Measurements from ENCODE around the gene VPS45.

VPS45 gene

DNA sequence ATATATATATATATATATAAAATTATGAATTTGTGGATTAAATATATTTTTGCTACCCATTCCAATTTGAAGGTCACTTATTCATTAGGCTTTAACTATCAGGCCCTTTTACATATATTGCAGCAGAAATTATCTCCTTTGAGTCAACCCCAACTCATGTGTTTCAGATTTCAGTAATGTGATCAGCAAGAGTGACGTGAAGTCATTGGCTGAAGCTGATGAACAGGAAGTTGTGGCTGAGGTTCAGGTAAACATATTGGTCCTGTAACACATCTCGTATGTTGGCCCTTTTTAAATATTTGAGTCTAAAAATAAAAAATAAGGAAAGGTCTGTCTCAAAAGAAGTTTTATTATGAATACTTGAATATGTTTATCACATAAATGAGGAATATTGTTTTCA lies 8.5 kb downstream of the VPS45 start:
- no peak overlapping the region for H3K4me3 ChIP-seq (ENCODE audit: low read length)
- H3K4me2 ChIP-seq (ENCODE audit: low read length): no peak overlapping the region
- no peaks in the 10 kb centered on the region for H3K9me3 ChIP-seq (replicated peaks; ENCODE audit: low read length)
- no peaks in the 10 kb centered on the region for H3K27me3 ChIP-seq (ENCODE audit: control insufficient read depth, insufficient read depth, low read length)
- peaks cover 50% of the 10 kb centered on the region for H3K36me3 ChIP-seq (ENCODE audit: insufficient read depth, low read length)
- H3K9ac ChIP-seq (ENCODE audit: low read depth, low read length): no peak overlapping the region
- no peaks in the 10 kb centered on the region for H3K4me1 ChIP-seq (ENCODE audit: control insufficient read depth, insufficient read depth, low read length)

DNA sequence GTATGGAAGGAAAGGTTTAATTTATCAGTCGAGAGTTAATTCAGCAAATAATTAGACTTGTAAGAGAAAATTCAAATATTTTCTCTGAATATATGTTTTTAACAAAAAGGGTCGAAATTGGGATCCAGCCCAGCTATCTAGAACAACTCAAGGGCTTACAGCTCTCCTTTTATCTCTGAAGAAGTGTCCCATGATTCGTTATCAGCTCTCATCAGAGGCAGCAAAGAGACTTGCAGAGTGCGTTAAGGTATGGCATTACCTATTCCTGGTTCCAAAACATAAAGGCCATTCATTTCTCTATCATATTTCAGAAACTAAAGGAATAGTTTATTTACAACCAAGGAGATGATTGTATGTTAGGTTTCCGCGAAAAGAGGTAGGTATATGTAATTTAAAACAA lies 9.4 kb downstream of the VPS45 start:
- Histone ChIP-seq H3K27me3 (ENCODE audit: control insufficient read depth, insufficient read depth, low read length) (no peaks in the 10 kb centered on the region), H3K36me3 (ENCODE audit: insufficient read depth, low read length) (peaks cover 58% of the 10 kb centered on the region)

DNA sequence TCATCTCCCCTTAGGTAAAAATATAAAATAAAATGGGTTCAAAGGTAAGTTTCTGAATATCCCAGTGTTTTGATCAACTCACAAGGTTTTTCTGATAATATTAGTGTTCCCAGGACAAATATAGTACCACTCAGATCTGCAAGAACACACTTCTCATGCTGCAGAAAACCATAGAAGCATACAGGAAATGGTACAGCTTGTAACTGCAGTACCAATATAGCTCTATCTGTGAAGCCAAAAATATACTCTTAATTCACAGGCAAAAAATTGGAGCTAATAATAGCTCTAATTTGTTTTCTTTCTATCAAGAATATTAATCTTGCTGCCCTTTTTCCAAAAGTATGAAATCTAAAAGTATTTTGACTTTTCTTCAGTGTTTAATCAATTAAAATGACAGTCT lies 13.2 kb downstream of the VPS45 start:
- Histone ChIP-seq H3K4me2 (ENCODE audit: low read length) (no peak overlapping the region), H3K36me3 (ENCODE audit: insufficient read depth, low read length) (peaks cover 57% of the 10 kb centered on the region), H3K9me3 (replicated peaks; ENCODE audit: low read length) (no peaks in the 10 kb centered on the region), H3K4me1 (ENCODE audit: control insufficient read depth, insufficient read depth, low read length) (peaks cover 8% of the 10 kb centered on the region), H3K4me3 (ENCODE audit: low read length) (no peak overlapping the region), H3K27me3 (ENCODE audit: control insufficient read depth, insufficient read depth, low read length) (no peaks in the 10 kb centered on the region), H3K9ac (ENCODE audit: low read depth, low read length) (no peak overlapping the region)

More for the DNA sequence above, 9.4 kb downstream of the VPS45 start:
- H3K9me3 ChIP-seq (replicated peaks; ENCODE audit: low read length): no peaks in the 10 kb centered on the region
- no peak overlapping the region for H3K4me2 ChIP-seq (ENCODE audit: low read length)
- no peaks in the 10 kb centered on the region for H3K4me1 ChIP-seq (ENCODE audit: control insufficient read depth, insufficient read depth, low read length)
- H3K4me3 ChIP-seq (ENCODE audit: low read length): no peak overlapping the region
- H3K9ac ChIP-seq (ENCODE audit: low read depth, low read length): no peak overlapping the region

DNA sequence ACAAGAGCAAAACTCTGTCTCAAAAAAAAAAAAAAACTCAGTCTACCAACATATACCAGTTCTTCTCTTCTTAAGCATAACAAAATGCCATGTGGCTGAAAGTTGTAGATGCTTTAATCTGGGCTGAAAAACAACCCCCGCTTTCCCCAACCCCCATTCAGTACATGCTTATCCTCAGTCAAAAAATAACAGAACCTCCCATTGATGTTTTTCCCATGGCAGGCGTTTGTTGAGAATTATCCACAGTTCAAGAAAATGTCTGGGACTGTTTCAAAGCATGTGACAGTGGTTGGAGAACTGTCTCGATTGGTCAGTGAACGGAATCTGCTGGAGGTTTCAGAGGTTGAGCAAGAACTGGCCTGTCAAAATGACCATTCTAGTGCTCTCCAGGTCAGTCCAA lies 14.9 kb downstream of the VPS45 start:
- Histone ChIP-seq H3K4me2 (ENCODE audit: low read length) (no peak overlapping the region), H3K4me1 (ENCODE audit: control insufficient read depth, insufficient read depth, low read length) (peaks cover 8% of the 10 kb centered on the region), H3K9me3 (replicated peaks; ENCODE audit: low read length) (no peaks in the 10 kb centered on the region), H3K9ac (ENCODE audit: low read depth, low read length) (no peak overlapping the region), H3K36me3 (ENCODE audit: insufficient read depth, low read length) (peaks cover 52% of the 10 kb centered on the region), H3K27me3 (ENCODE audit: control insufficient read depth, insufficient read depth, low read length) (no peaks in the 10 kb centered on the region), H3K4me3 (ENCODE audit: low read length) (no peak overlapping the region)

DNA sequence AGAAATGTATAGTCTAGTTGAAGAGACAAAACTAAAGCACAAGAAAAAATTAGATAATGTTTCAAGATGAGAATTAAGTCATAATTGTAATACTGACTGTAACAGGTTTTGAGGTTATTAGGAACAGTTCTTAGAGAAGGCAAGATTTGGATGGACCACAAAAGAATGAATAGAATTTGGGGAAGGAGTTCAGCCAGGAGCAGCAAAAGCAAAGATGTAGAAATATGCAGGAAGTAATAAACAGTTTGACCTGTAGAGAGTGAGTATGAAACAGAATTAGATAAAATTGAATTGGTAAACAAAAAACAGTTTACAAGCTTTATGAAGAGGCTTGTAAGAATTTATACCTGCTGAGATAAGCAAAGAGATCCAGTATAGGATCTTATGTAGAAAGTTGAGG lies 16.3 kb downstream of the VPS45 start:
- H3K9ac ChIP-seq (ENCODE audit: low read depth, low read length): peak overlapping the region; percentile 18
- peaks cover 45% of the 10 kb centered on the region for H3K36me3 ChIP-seq (ENCODE audit: insufficient read depth, low read length)
- no peaks in the 10 kb centered on the region for H3K9me3 ChIP-seq (replicated peaks; ENCODE audit: low read length)
- H3K4me1 ChIP-seq (ENCODE audit: control insufficient read depth, insufficient read depth, low read length): peaks cover 8% of the 10 kb centered on the region
- no peaks in the 10 kb centered on the region for H3K27me3 ChIP-seq (ENCODE audit: control insufficient read depth, insufficient read depth, low read length)
- H3K4me3 ChIP-seq (ENCODE audit: low read length): no peak overlapping the region
- H3K4me2 ChIP-seq (ENCODE audit: low read length): no peak overlapping the region

DNA sequence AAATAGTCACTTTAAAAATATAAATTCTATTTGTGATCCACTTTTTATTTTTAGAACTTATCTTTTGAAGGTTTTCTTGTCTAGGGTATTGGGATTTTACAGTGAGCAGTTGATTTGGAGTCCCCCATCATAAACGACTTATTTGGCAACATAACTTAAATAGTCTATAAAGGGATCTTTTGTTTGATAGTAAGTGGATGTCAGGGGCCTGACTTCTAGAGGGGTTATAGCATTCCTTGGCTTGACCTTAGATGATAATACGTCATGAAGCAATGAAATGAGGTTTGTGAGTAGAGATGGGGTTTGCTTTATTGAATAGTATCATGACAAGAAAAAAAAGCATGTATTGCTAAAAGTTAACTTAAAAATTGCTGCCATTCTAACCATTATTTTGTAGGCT lies 17.8 kb downstream of the VPS45 start:
- peaks cover 8% of the 10 kb centered on the region for H3K4me1 ChIP-seq (ENCODE audit: control insufficient read depth, insufficient read depth, low read length)
- H3K4me2 ChIP-seq (ENCODE audit: low read length): no peak overlapping the region
- no peak overlapping the region for H3K9ac ChIP-seq (ENCODE audit: low read depth, low read length)
- H3K4me3 ChIP-seq (ENCODE audit: low read length): no peak overlapping the region
- no peaks in the 10 kb centered on the region for H3K9me3 ChIP-seq (replicated peaks; ENCODE audit: low read length)
- H3K36me3 ChIP-seq (ENCODE audit: insufficient read depth, low read length): peaks cover 34% of the 10 kb centered on the region
- no peaks in the 10 kb centered on the region for H3K27me3 ChIP-seq (ENCODE audit: control insufficient read depth, insufficient read depth, low read length)

DNA sequence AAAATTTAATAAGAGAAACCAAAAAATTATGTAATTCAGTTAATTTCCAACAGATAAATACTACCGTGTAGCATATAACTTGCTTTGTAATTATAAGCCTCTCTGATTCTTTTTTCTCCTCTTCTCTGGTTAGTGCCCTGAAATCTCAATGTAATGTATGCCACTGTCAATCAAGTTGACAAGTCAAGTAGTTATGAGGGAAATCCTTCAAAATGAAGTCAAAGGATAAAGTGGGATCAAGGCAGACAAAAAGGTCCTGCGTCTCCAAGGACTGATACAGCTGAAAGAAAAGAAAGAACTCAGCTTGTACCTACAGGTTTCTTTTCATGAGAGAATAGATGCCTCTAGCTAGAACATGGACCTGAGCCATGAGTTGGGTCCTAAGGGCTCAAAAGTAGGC lies 19.8 kb downstream of the VPS45 start:
- H3K4me2 ChIP-seq (ENCODE audit: low read length): no peak overlapping the region
- no peaks in the 10 kb centered on the region for H3K27me3 ChIP-seq (ENCODE audit: control insufficient read depth, insufficient read depth, low read length)
- H3K4me1 ChIP-seq (ENCODE audit: control insufficient read depth, insufficient read depth, low read length): peaks cover 8% of the 10 kb centered on the region
- no peak overlapping the region for H3K9ac ChIP-seq (ENCODE audit: low read depth, low read length)
- peaks cover 19% of the 10 kb centered on the region for H3K36me3 ChIP-seq (ENCODE audit: insufficient read depth, low read length)
- no peak overlapping the region for H3K4me3 ChIP-seq (ENCODE audit: low read length)
- H3K9me3 ChIP-seq (replicated peaks; ENCODE audit: low read length): no peaks in the 10 kb centered on the region

DNA sequence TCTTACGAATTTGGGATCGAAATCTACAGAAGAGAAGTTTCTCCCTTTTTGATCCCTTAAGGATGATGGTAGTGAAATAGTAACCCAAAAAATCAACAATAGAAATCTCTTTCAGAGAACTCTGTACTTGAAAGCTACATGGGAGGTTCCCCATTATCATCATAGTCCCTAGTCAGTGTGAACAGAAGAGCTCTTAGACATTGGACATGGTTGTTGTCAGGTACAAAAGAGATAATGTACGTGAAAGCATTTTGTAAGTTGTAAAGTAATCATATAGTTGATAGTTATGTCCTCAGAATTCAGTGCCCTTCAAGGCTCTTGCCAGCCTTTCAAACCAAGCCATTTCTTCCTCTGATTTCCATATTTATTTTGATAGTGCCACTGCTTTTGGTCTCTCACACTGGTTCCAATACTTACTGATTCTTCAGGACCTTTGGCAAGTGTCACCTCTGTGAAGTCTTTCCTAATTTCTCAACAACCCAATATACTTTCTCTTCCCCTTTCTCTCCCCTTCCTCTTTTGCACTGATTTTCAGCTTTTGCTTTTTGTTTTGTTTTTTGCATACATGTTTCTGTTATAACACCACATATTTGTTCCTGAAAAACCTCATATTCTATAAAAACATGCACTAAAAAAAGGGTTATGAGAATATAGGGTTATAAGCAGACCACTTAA lies 22.4 kb downstream of the VPS45 start:
- H3K9ac ChIP-seq (ENCODE audit: low read depth, low read length): no peak overlapping the region
- no peaks in the 10 kb centered on the region for H3K27me3 ChIP-seq (ENCODE audit: control insufficient read depth, insufficient read depth, low read length)
- H3K9me3 ChIP-seq (replicated peaks; ENCODE audit: low read length): no peaks in the 10 kb centered on the region
- H3K4me3 ChIP-seq (ENCODE audit: low read length): no peak overlapping the region
- H3K4me2 ChIP-seq (ENCODE audit: low read length): no peak overlapping the region
- no peaks in the 10 kb centered on the region for H3K4me1 ChIP-seq (ENCODE audit: control insufficient read depth, insufficient read depth, low read length)
- peaks cover 14% of the 10 kb centered on the region for H3K36me3 ChIP-seq (ENCODE audit: insufficient read depth, low read length)

DNA sequence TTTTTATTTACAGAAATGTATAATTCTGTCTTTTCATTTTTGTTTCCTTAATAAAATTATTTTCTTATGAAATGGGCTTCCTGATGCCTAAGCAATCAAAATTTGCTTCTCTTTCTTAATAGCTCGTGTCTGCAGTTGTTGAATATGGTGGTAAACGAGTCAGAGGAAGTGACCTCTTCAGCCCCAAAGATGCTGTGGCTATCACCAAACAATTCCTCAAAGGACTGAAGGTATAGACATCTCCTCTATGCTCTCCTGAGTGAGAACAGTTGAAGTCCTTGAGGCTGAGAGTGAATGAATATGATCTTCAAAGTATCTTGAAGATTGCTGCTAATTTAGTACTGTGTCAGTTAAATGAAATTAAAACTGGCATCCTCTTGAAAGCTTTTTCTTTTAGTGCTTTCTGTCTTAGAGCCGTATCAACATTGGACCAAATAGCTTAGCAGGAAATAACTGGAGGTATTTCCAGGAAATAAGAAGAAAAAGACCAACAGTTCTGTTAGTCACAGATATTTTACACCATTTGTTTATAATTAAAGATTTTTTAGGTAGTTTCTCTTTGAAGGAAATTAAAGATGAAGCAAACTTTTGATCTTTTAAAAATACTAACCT lies 24.7 kb downstream of the VPS45 start:
- Histone ChIP-seq H3K27me3 (ENCODE audit: control insufficient read depth, insufficient read depth, low read length) (no peaks in the 10 kb centered on the region), H3K9me3 (replicated peaks; ENCODE audit: low read length) (no peaks in the 10 kb centered on the region), H3K9ac (ENCODE audit: low read depth, low read length) (no peak overlapping the region), H3K4me2 (ENCODE audit: low read length) (no peak overlapping the region), H3K4me3 (ENCODE audit: low read length) (no peak overlapping the region), H3K36me3 (ENCODE audit: insufficient read depth, low read length) (peaks cover 18% of the 10 kb centered on the region), H3K4me1 (ENCODE audit: control insufficient read depth, insufficient read depth, low read length) (no peaks in the 10 kb centered on the region)

DNA sequence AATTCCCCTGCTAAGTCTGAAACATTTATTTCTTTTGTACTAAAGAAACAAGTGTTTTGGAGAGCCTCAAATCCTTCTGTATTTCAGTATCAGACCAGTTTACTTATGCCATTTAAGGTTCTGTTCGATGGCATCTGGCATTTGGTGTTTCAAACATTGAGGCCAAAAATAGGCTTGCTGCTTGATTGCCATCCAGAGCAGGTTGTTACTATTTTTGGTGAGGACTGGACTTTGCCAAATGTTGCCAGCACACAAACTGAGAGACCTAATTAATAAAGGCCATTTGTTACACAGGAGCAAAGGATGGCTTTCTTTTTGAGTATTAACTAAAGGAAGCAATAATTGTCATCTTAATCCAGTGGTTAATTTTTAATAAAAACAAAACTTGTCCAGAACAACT lies 26.2 kb downstream of the VPS45 start:
- Histone ChIP-seq H3K9ac (ENCODE audit: low read depth, low read length) (no peak overlapping the region), H3K36me3 (ENCODE audit: insufficient read depth, low read length) (peaks cover 13% of the 10 kb centered on the region), H3K4me3 (ENCODE audit: low read length) (no peak overlapping the region), H3K4me2 (ENCODE audit: low read length) (no peak overlapping the region), H3K9me3 (replicated peaks; ENCODE audit: low read length) (no peaks in the 10 kb centered on the region), H3K27me3 (ENCODE audit: control insufficient read depth, insufficient read depth, low read length) (no peaks in the 10 kb centered on the region), H3K4me1 (ENCODE audit: control insufficient read depth, insufficient read depth, low read length) (no peaks in the 10 kb centered on the region)

DNA sequence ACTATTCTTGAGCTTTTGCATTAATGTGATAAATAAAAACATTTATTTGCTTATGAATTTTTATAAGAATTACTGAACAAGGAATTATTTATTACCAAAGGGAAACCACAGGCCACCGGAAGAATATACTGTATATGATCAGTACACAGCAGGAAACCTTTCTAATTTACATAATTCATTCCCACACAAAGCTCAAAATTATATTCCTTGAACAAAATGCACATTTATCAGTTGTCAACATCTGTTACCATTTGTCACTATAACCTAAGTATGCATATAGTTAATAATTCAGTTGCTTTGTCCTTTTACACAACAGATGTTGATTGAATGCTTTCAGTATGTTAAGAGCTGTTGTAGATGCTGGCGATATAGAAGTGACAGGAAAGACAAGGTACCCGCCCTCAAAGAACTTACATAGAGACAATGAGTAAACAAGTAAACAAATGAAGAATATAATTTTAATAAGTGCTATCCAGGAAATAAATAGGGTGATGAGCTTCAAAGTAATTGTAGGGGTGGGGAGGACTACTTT lies 27.2 kb downstream of the VPS45 start:
- H3K36me3 ChIP-seq (ENCODE audit: insufficient read depth, low read length): peaks cover 13% of the 10 kb centered on the region
- no peak overlapping the region for H3K4me2 ChIP-seq (ENCODE audit: low read length)
- no peak overlapping the region for H3K9ac ChIP-seq (ENCODE audit: low read depth, low read length)
- H3K27me3 ChIP-seq (ENCODE audit: control insufficient read depth, insufficient read depth, low read length): no peaks in the 10 kb centered on the region
- no peak overlapping the region for H3K4me3 ChIP-seq (ENCODE audit: low read length)
- no peaks in the 10 kb centered on the region for H3K4me1 ChIP-seq (ENCODE audit: control insufficient read depth, insufficient read depth, low read length)
- no peaks in the 10 kb centered on the region for H3K9me3 ChIP-seq (replicated peaks; ENCODE audit: low read length)

DNA sequence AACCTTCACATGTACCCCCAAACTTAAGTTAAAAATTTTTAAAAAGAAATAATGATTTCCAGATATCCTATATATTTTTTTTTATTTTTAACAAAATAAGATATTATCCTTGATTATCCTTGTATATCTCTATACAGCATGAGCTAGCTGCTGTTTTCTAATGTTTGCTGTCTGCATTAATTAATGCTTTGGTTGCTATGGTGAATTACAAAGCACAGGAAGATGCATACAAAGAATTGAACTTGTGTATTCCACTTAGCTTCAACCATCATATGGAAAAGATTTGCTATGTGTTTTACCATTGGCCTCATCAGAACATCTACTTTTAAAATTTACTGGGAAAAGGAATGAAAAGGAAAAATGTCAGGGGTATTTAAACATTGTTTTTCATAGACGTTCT lies 35.4 kb downstream of the VPS45 start:
- Histone ChIP-seq H3K27me3 (ENCODE audit: control insufficient read depth, insufficient read depth, low read length) (no peaks in the 10 kb centered on the region), H3K4me3 (ENCODE audit: low read length) (no peak overlapping the region), H3K9ac (ENCODE audit: low read depth, low read length) (no peak overlapping the region), H3K4me2 (ENCODE audit: low read length) (no peak overlapping the region), H3K9me3 (replicated peaks; ENCODE audit: low read length) (no peaks in the 10 kb centered on the region), H3K4me1 (ENCODE audit: control insufficient read depth, insufficient read depth, low read length) (no peaks in the 10 kb centered on the region), H3K36me3 (ENCODE audit: insufficient read depth, low read length) (peaks cover 13% of the 10 kb centered on the region)

Data from skeletal muscle satellite cell (primary cell).